WERI-Rb-1 (cell line): Measurements from ENCODE around the gene ATP6V0E2.
A peak's percentile ranks its signal among the peaks of the same experiment; 100 is the strongest.

Source experiments
- DNase-seq: peaks from one replicate; pipeline ENCODE4 v3.0.0-alpha.2; 2020
- H3K27ac ChIP-seq: fragments of 250-450 bp; sonication (Bioruptor Pico); 2 replicates; pipeline ENCODE4 v1.5.1; 2020; ENCODE audit warnings: mild to moderate bottlenecking, moderate library complexity
- H3K27me3 ChIP-seq: fragments of 250-450 bp; sonication (Bioruptor Pico); 2 replicates; pipeline ENCODE4 v1.5.1; 2021; ENCODE audit warnings: mild to moderate bottlenecking, low read depth, moderate library complexity; ENCODE audit not compliant: insufficient read depth, severe bottlenecking
- H3K36me3 ChIP-seq: fragments of 250-450 bp; sonication (Bioruptor Pico); 2 replicates; pipeline ENCODE4 v1.5.1; 2020; ENCODE audit warnings: mild to moderate bottlenecking, moderate library complexity
- H3K4me3 ChIP-seq: 2 replicates; pipeline ENCODE4 v1.5.1; 2011; ENCODE audit warnings: low read depth, mild to moderate bottlenecking, control low read depth, low read length
- H3K9me3 ChIP-seq: fragments of 250-450 bp; sonication (Bioruptor Pico); 2 replicates; pipeline ENCODE4 v1.5.1; 2021; ENCODE audit warnings: mild to moderate bottlenecking, moderate library complexity; ENCODE audit not compliant: severe bottlenecking
- CTCF ChIP-seq: IDR thresholded peaks from 2 replicates; pipeline ENCODE4 v1.5.1; 2011; ENCODE audit warnings: low read depth, mild to moderate bottlenecking, control low read depth, inconsistent platforms, low read length

ATP6V0E2 gene

GRCh38 chr7:149856583-149856982 is 17.2 kb upstream of the ATP6V0E2 start:
- Histone ChIP-seq H3K9me3 (no peaks in the 10 kb centered on the region), H3K36me3 (no peaks in the 10 kb centered on the region), H3K27me3 (no peaks in the 10 kb centered on the region), H3K27ac (no peak overlapping the region), H3K4me3 (no peak overlapping the region)
- DNase-seq = no peak
- TF ChIP-seq CTCF = no peak

- H3K9me3 ChIP-seq = no peaks in the 10 kb centered on the region
- DNase-seq = no peak
- no peaks in the 10 kb centered on the region for H3K36me3 ChIP-seq
- TF ChIP-seq CTCF = no peak
- H3K27me3 ChIP-seq = no peaks in the 10 kb centered on the region
- no peak overlapping the region for H3K4me3 ChIP-seq
- no peak overlapping the region for H3K27ac ChIP-seq
Measured at GRCh38 chr7:149859369-149859768, 14.4 kb upstream of the ATP6V0E2 start.

GRCh38 chr7:149859876-149860275 is 13.9 kb upstream of the ATP6V0E2 start:
- H3K27ac ChIP-seq = no peak overlapping the region
- no peak overlapping the region for H3K4me3 ChIP-seq
- DNase-seq = no peak
- no peak for TF ChIP-seq CTCF
- H3K27me3 ChIP-seq = no peaks in the 10 kb centered on the region
- no peaks in the 10 kb centered on the region for H3K9me3 ChIP-seq
- H3K36me3 ChIP-seq = no peaks in the 10 kb centered on the region

- TF ChIP-seq CTCF = peak; percentile 47
- no peak overlapping the region for H3K27ac ChIP-seq
- H3K27me3 ChIP-seq = no peaks in the 10 kb centered on the region
- no peak overlapping the region for H3K4me3 ChIP-seq
- peak; percentile 15 for DNase-seq
- no peaks in the 10 kb centered on the region for H3K36me3 ChIP-seq
- no peaks in the 10 kb centered on the region for H3K9me3 ChIP-seq
Measured at GRCh38 chr7:149860821-149861727, 12.7 kb upstream of the ATP6V0E2 start.

- H3K27me3 ChIP-seq = no peaks in the 10 kb centered on the region
- no peak for TF ChIP-seq CTCF
- no peak overlapping the region for H3K4me3 ChIP-seq
- H3K36me3 ChIP-seq = no peaks in the 10 kb centered on the region
- H3K27ac ChIP-seq = no peak overlapping the region
- H3K9me3 ChIP-seq = no peaks in the 10 kb centered on the region
- no peak for DNase-seq
Measured at GRCh38 chr7:149861728-149862045, 12.1 kb upstream of the ATP6V0E2 start.

- Histone ChIP-seq H3K36me3 (no peaks in the 10 kb centered on the region), H3K9me3 (no peaks in the 10 kb centered on the region), H3K27me3 (no peaks in the 10 kb centered on the region), H3K27ac (no peak overlapping the region), H3K4me3 (no peak overlapping the region)
- no peak for TF ChIP-seq CTCF
- no peak for DNase-seq
Measured at GRCh38 chr7:149862156-149862555, 11.6 kb upstream of the ATP6V0E2 start.
